ENCODE measurements around the gene SLC7A6.
"Not testable (repeated sequence)": the region's sequence is repeated elsewhere in the genome, so short reads cannot be mapped to it uniquely, and the experiment has no call there.

SLC7A6 gene

GRCh38 chr16:68283346-68283745 lies 19.0 kb downstream of the SLC7A6 start:
- DNase-seq: no peak

- no peak for DNase-seq
These were observed 19.7 kb downstream of the SLC7A6 start for GRCh38 chr16:68283801-68284598.

- no peak for DNase-seq
These were observed 20.5 kb downstream of the SLC7A6 start for GRCh38 chr16:68284847-68285246.

GRCh38 chr16:68285683-68286082 lies 21.4 kb downstream of the SLC7A6 start:
- DNase-seq: no peak

- DNase-seq: no peak
These were observed 22.1 kb downstream of the SLC7A6 start for GRCh38 chr16:68286153-68287074.

- no peak for DNase-seq
These were observed 23.2 kb downstream of the SLC7A6 start for GRCh38 chr16:68287276-68288251.

GRCh38 chr16:68288252-68288650 lies 23.9 kb downstream of the SLC7A6 start:
- no peak for DNase-seq

GRCh38 chr16:68288796-68289195 lies 24.5 kb downstream of the SLC7A6 start:
- DNase-seq: not testable (repeated sequence)

- DNase-seq: no peak
These were observed 24.9 kb downstream of the SLC7A6 start for GRCh38 chr16:68289202-68289601.

GRCh38 chr16:68289621-68290329 lies 25.4 kb downstream of the SLC7A6 start:
- no peak for DNase-seq

- DNase-seq: no peak
These were observed 26.1 kb downstream of the SLC7A6 start for GRCh38 chr16:68290450-68290849.

- DNase-seq: no peak
These were observed 26.9 kb downstream of the SLC7A6 start for GRCh38 chr16:68291227-68291626.

GRCh38 chr16:68292425-68292824 lies 28.1 kb downstream of the SLC7A6 start:
- DNase-seq: no peak

GRCh38 chr16:68296291-68296690 lies 32.0 kb downstream of the SLC7A6 start:
- no peak for DNase-seq

GRCh38 chr16:68296693-68297092 lies 32.4 kb downstream of the SLC7A6 start:
- no peak for DNase-seq

- DNase-seq: no peak
These were observed 33.6 kb downstream of the SLC7A6 start for GRCh38 chr16:68297908-68298307.

- no peak for DNase-seq
These were observed 34.0 kb downstream of the SLC7A6 start for GRCh38 chr16:68298312-68298711.

GRCh38 chr16:68298907-68299561 lies 34.7 kb downstream of the SLC7A6 start:
- no peak for DNase-seq

- no peak for DNase-seq
These were observed 35.5 kb downstream of the SLC7A6 start for GRCh38 chr16:68299571-68300453.
